ENCODE measurements around the gene VWA3B. TPM values are rescaled to one million over a fixed set of nuclear protein-coding genes. Genes with fewer than 3 reads are reported as not detected.

VWA3B gene
- total and polyA plus RNA-seq, 8 donors, result 0.03 to 134 (median 2.2) TPM; not detected in 2

- intact Hi-C loops (cut with DNase I; ENCODE audit: low total_unique reads), result no loop called here
- 73 to 84% (median 77%) methylated on average over 2 of the region's 2 CpGs for WGBS, 5 donors
- no peak overlapping the region for H3K27ac ChIP-seq
- no peaks in the 10 kb centered on the region for H3K27me3 ChIP-seq
- H3K36me3 ChIP-seq, result no peaks in the 10 kb centered on the region
- H3K4me1 ChIP-seq, result no peaks in the 10 kb centered on the region
- no peak overlapping the region for H3K4me3 ChIP-seq
- no peak for DNase-seq
- TF ChIP-seq POLR2A (IDR thresholded peaks at IDR 0.05), result no peak
- TF ChIP-seq EP300 (IDR thresholded peaks at IDR 0.05), result no peak
- H3K9me3 ChIP-seq, result peaks cover 0 to 6% (median under 1%) of the 10 kb centered on the region in 4 donors
Observed at GRCh38 chr2:98110741-98111140, 23.8 kb downstream of the VWA3B start.

GRCh38 chr2:98114643-98115330 lies 27.8 kb downstream of the VWA3B start:
- H3K36me3 ChIP-seq, result no peaks in the 10 kb centered on the region
- no peak overlapping the region for H3K4me3 ChIP-seq
- no peak overlapping the region for H3K27ac ChIP-seq
- H3K27me3 ChIP-seq, result no peaks in the 10 kb centered on the region
- H3K4me1 ChIP-seq, result no peaks in the 10 kb centered on the region
- WGBS, 5 donors, result 47 to 63% (median 60%) methylated on average over 6 of the region's 6 CpGs
- peaks cover 0 to 6% (median 0%) of the 10 kb centered on the region in 4 donors for H3K9me3 ChIP-seq
- intact Hi-C loops (cut with DNase I; ENCODE audit: low total_unique reads), result no loop called here
- no peak for DNase-seq
- TF ChIP-seq POLR2A (IDR thresholded peaks at IDR 0.05) (no peak), EP300 (IDR thresholded peaks at IDR 0.05) (no peak), POLR2AphosphoS5 (IDR thresholded peaks at IDR 0.05) (no peak), CTCF (IDR thresholded peaks at IDR 0.05) (no peak)

- Histone ChIP-seq H3K4me3 (no peak overlapping the region), H3K4me1 (no peaks in the 10 kb centered on the region), H3K9me3 (no peaks in the 10 kb centered on the region), H3K27me3 (no peaks in the 10 kb centered on the region), H3K36me3 (no peaks in the 10 kb centered on the region), H3K27ac (no peak overlapping the region)
- WGBS, 5 donors, result 72 to 81% (median 79%) methylated on average over 4 of the region's 4 CpGs
- intact Hi-C loops (cut with DNase I; ENCODE audit: low total_unique reads), result no loop called here
- no peak for DNase-seq
- TF ChIP-seq CTCF (IDR thresholded peaks at IDR 0.05) (no peak), EP300 (IDR thresholded peaks at IDR 0.05) (no peak), POLR2AphosphoS5 (IDR thresholded peaks at IDR 0.05) (no peak), POLR2A (IDR thresholded peaks at IDR 0.05) (no peak)
Observed at GRCh38 chr2:98118161-98118560, 31.2 kb downstream of the VWA3B start.

- Histone ChIP-seq H3K36me3 (no peaks in the 10 kb centered on the region), H3K27ac (no peak overlapping the region), H3K9me3 (no peaks in the 10 kb centered on the region), H3K27me3 (no peaks in the 10 kb centered on the region), H3K4me3 (no peak overlapping the region), H3K4me1 (no peaks in the 10 kb centered on the region)
- 43 to 51% (median 45%) methylated on average over 2 of the region's 2 CpGs for WGBS, 5 donors
- no peak for DNase-seq
- TF ChIP-seq POLR2AphosphoS5 (IDR thresholded peaks at IDR 0.05) (no peak), POLR2A (IDR thresholded peaks at IDR 0.05) (no peak), CTCF (IDR thresholded peaks at IDR 0.05) (no peak)
- intact Hi-C loops (cut with DNase I; ENCODE audit: low total_unique reads), result no loop called here
Observed at GRCh38 chr2:98118852-98119251, 31.9 kb downstream of the VWA3B start.

- intact Hi-C loops (cut with DNase I; ENCODE audit: low total_unique reads), result no loop called here
Observed at GRCh38 chr2:98121149-98121548, 34.2 kb downstream of the VWA3B start.

More at GRCh38 chr2:98121149-98121548, 34.2 kb downstream of the VWA3B start:
- Histone ChIP-seq H3K9me3 (no peaks in the 10 kb centered on the region), H3K27ac (no peak overlapping the region), H3K27me3 (no peaks in the 10 kb centered on the region), H3K4me1 (no peaks in the 10 kb centered on the region), H3K36me3 (no peaks in the 10 kb centered on the region), H3K4me3 (no peak overlapping the region)
- WGBS, 5 donors, result 84 to 88% (median 87%) methylated on average over 8 of the region's 8 CpGs
- DNase-seq, result no peak
- TF ChIP-seq POLR2A (IDR thresholded peaks at IDR 0.05), result no peak
- TF ChIP-seq POLR2AphosphoS5 (IDR thresholded peaks at IDR 0.05), result no peak
- no peak for TF ChIP-seq CTCF (IDR thresholded peaks at IDR 0.05)
- no peak for TF ChIP-seq EP300 (IDR thresholded peaks at IDR 0.05)
